RWPE1 (cell line): ENCODE data around the gene LMNB1.

Experiments used
- CTCF ChIA-PET: fragments of 350-600 bp; sonication (Branson Sonifier 250); formaldehyde crosslinking; extraction: SDS; loops from one replicate; lab custom pipeline; 2021; lab: Yijun Ruan, JAX
- POLR2A ChIA-PET: fragments of 400-600 bp; formaldehyde crosslinking; extraction: SDS; loops from one replicate; lab custom pipeline; 2020; ENCODE audit warnings: antibody characterized with exemption; ENCODE audit not compliant: low non-redundant PET; lab: Yijun Ruan, JAX
- DNase-seq: peaks from one replicate; pipeline ENCODE4 v3.0.0; 2012; ENCODE audit warnings: low spot score
- H3K27ac ChIP-seq: fragments of 450-650 bp; 2 replicates; pipeline ENCODE4 v1.5.1; 2017
- TF ChIP-seq, protein P1 (sequence below): fragments of 450-650 bp; conservative IDR thresholded peaks from 2 replicates; pipeline ENCODE4 v1.5.1; 2017; ENCODE audit warnings: low read depth, mild to moderate bottlenecking

The LMNB1 gene

GRCh38 chr5:126846744-126847455 lies 70.0 kb downstream of the LMNB1 start:
- CTCF ChIA-PET: no interaction called here
- no peak for DNase-seq
- H3K27ac ChIP-seq: no peak overlapping the region
- TF ChIP-seq, protein P1, sequence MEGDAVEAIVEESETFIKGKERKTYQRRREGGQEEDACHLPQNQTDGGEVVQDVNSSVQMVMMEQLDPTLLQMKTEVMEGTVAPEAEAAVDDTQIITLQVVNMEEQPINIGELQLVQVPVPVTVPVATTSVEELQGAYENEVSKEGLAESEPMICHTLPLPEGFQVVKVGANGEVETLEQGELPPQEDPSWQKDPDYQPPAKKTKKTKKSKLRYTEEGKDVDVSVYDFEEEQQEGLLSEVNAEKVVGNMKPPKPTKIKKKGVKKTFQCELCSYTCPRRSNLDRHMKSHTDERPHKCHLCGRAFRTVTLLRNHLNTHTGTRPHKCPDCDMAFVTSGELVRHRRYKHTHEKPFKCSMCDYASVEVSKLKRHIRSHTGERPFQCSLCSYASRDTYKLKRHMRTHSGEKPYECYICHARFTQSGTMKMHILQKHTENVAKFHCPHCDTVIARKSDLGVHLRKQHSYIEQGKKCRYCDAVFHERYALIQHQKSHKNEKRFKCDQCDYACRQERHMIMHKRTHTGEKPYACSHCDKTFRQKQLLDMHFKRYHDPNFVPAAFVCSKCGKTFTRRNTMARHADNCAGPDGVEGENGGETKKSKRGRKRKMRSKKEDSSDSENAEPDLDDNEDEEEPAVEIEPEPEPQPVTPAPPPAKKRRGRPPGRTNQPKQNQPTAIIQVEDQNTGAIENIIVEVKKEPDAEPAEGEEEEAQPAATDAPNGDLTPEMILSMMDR: no peak
- POLR2A ChIA-PET: no interaction called here

DNA sequence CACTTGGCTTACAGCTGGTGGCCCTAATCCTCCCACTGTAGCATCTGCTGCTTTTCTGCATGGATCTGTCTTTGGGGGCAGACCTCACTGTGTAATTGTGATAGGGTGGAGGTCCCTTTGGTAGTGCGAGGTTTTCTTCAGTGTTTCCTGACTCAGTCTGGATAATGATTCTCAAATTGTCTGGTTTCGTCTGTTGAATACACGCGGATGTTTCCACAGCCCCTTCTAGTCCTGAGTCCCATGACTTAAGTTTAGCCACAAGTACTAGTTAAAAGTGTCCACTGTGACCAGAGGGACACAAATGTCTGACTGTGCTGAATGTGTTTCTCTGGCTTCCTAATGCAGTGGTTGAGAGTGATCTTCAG lies 70.5 kb downstream of the LMNB1 start:
- ChIA-PET POLR2A (no interaction called here), CTCF (no interaction called here)
- no peak for DNase-seq
- H3K27ac ChIP-seq: no peak overlapping the region
- TF ChIP-seq, protein P1: no peak

- TF ChIP-seq, protein P1: no peak
- ChIA-PET CTCF (no interaction called here), POLR2A (no interaction called here)
- no peak for DNase-seq
- no peak overlapping the region for H3K27ac ChIP-seq
These were observed 70.9 kb downstream of the LMNB1 start for GRCh38 chr5:126847826-126848251.

GRCh38 chr5:126848253-126848652 lies 71.3 kb downstream of the LMNB1 start:
- POLR2A ChIA-PET: no interaction called here
- CTCF ChIA-PET: no interaction called here
- TF ChIP-seq, protein P1: no peak

DNA sequence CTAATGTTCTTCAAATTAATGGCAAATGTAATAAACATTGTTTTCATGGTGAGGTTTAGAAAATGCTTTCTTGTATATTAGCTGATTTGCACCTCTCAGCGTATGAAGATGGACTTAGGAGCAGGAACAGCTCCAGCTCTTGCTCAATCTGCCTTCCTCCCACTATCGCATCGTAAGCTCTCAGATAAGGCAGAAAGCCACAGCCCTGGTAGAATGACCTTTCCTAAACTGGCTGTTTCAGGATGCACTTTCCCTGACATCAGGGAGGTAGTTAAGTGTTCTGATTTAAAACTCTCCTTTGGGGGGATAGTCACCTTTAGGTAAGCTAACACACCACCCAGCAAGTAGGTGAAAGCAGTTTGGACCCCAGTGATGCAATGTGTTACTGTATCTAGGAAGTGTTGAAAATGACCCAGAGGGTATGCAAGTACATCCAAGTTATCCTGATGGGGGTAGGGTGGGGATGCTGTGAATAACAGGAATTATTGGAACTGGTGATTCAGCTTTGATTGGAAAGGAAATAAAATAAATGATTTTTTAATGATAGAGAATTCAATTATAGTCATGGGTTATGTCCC lies 72.3 kb downstream of the LMNB1 start:
- POLR2A ChIA-PET: no interaction called here
- no peak for DNase-seq
- no peak overlapping the region for H3K27ac ChIP-seq
- CTCF ChIA-PET: interaction anchor here (0.5 to 0.7 kb wide), 2 partner anchors 224 to 414 kb away, joined by 3 read pairs; partner anchors contain the start of gene C5orf63
- TF ChIP-seq, protein P1: no peak

More at GRCh38 chr5:126848253-126848652, 71.3 kb downstream of the LMNB1 start:
- no peak for DNase-seq
- no peak overlapping the region for H3K27ac ChIP-seq

DNA sequence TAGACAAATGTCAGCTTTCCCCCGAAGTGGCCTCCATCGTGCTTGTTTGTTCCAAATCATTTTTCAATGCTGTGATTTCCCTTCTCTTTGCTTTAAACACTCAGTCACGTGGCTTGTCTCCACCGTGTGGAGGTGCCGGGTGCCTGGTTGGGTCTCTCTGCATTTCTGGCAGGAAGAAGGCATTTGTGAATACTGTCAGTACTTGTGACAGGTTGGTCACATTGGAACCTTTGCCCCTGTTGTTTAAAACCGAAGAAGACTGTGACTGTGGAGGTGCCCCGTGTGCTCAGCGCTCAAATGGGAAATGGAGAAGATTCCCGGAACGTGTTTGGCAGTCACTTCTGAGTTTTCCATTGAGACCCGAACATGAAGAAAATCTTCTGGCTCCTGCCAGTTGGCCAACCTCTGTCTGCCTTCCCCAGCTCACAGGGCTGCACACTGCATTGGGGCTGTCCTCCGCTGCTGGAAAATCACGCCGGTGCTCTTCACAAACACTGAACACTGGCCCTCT lies 74.6 kb downstream of the LMNB1 start:
- no peak overlapping the region for H3K27ac ChIP-seq
- TF ChIP-seq, protein P1: no peak
- no peak for DNase-seq
- ChIA-PET POLR2A (no interaction called here), CTCF (no interaction called here)
